OCI-LY3 (cell line): ENCODE data around the gene NCOA1.
A peak's percentile ranks its signal among the peaks of the same experiment; 100 is the strongest.

ENCODE experiments used
- H2AFZ ChIP-seq: fragments of 200-600, 300-600 bp; shearing (Covaris generic); 2 replicates; pipeline ENCODE4 v1.6.0; 2014; ENCODE audit warnings: antibody characterized with exemption, low read depth, low read length
- H3K27ac ChIP-seq: fragments of 200-600, 300-600 bp; sonication (generic); 2 replicates; pipeline ENCODE4 v1.5.1; 2014; ENCODE audit warnings: mild to moderate bottlenecking, low read length, moderate library complexity, mixed read lengths
- H3K27me3 ChIP-seq: fragments of 200-600, 300-600 bp; sonication (generic); 2 replicates; pipeline ENCODE4 v1.6.1; 2014; ENCODE audit warnings: low read depth, low read length, mixed read lengths
- H3K36me3 ChIP-seq: fragments of 200-600, 300-600 bp; sonication (generic); replicated peaks from 2 replicates; pipeline ENCODE3; 2014; ENCODE audit warnings: low read depth, low read length, mixed read lengths
- H3K4me1 ChIP-seq: fragments of 300-600, 200-600 bp; sonication (generic); 2 replicates; pipeline ENCODE4 v1.6.1; 2014; ENCODE audit warnings: low read length, mixed read lengths
- H3K4me2 ChIP-seq: fragments of 200-600, 300-600 bp; sonication (generic); 2 replicates; pipeline ENCODE4 v1.6.1; 2014; ENCODE audit warnings: low read length, mixed read lengths
- H3K4me3 ChIP-seq: fragments of 300-600, 200-600 bp; sonication (generic); 2 replicates; pipeline ENCODE4 v1.5.1; 2014; ENCODE audit warnings: antibody characterized with exemption, mild to moderate bottlenecking, low read length, moderate library complexity
- H3K79me2 ChIP-seq: fragments of 300-600, 200-600 bp; shearing (Covaris generic); 2 replicates; pipeline ENCODE4 v1.6.1; 2014; ENCODE audit warnings: mild to moderate bottlenecking, low read length, mixed read lengths
- H3K9ac ChIP-seq: fragments of 300-600, 200-600 bp; shearing (Covaris generic); 2 replicates; pipeline ENCODE4 v1.6.0; 2014; ENCODE audit warnings: mild to moderate bottlenecking, low read length, moderate library complexity
- H3K9me3 ChIP-seq: fragments of 200-600, 300-600 bp; shearing (Covaris generic); 2 replicates; pipeline ENCODE4 v1.6.1; 2014; ENCODE audit warnings: low read length, mixed read lengths; ENCODE audit not compliant: insufficient read depth
- H4K20me1 ChIP-seq: fragments of 200-600, 300-600 bp; sonication (generic); 2 replicates; pipeline ENCODE4 v1.6.1; 2016; ENCODE audit warnings: low read length, mixed read lengths; ENCODE audit not compliant: insufficient read depth
- CTCF ChIP-seq: fragments of 200-600, 300-600 bp; sonication (generic); IDR thresholded peaks from 2 replicates; pipeline ENCODE4 v1.5.1; 2014; ENCODE audit warnings: antibody characterized with exemption, low read length, low read depth
- EZH2phosphoT487 ChIP-seq: fragments of 200-600 bp; shearing (Covaris generic); IDR thresholded peaks from 2 replicates; pipeline ENCODE4 v1.6.1; 2018; ENCODE audit warnings: antibody characterized with exemption, mixed run types, low read depth

Gene NCOA1

GRCh38 chr2:24717263-24717951 is 226.4 kb downstream of the NCOA1 start:
- Histone ChIP-seq H2AFZ (no peak overlapping the region), H3K27ac (no peak overlapping the region), H3K4me2 (no peak overlapping the region), H3K27me3 (no peaks in the 10 kb centered on the region), H3K4me3 (no peak overlapping the region), H3K36me3 (peaks cover 6% of the 10 kb centered on the region), H3K9me3 (no peaks in the 10 kb centered on the region), H4K20me1 (no peaks in the 10 kb centered on the region), H3K9ac (no peak overlapping the region), H3K4me1 (peaks cover 36% of the 10 kb centered on the region), H3K79me2 (no peaks in the 10 kb centered on the region)
- TF ChIP-seq EZH2phosphoT487 = no peak
- no peak for TF ChIP-seq CTCF

- peak overlapping the region; percentile 69 for H3K4me2 ChIP-seq
- no peak overlapping the region for H2AFZ ChIP-seq
Measured at GRCh38 chr2:24720310-24720709, 229.3 kb downstream of the NCOA1 start.

GRCh38 chr2:24721470-24721869 is 230.4 kb downstream of the NCOA1 start:
- Histone ChIP-seq H3K79me2 (no peaks in the 10 kb centered on the region), H3K27me3 (no peaks in the 10 kb centered on the region), H3K4me2 (peak overlapping the region; percentile 69), H3K9ac (peak overlapping the region; percentile 55), H4K20me1 (no peaks in the 10 kb centered on the region), H3K36me3 (peaks cover 6% of the 10 kb centered on the region), H3K4me3 (peak overlapping the region; percentile 48), H3K27ac (peak overlapping the region; percentile 94), H2AFZ (no peak overlapping the region), H3K4me1 (peaks cover 74% of the 10 kb centered on the region), H3K9me3 (no peaks in the 10 kb centered on the region)
- TF ChIP-seq EZH2phosphoT487 (no peak), CTCF (no peak)

More at GRCh38 chr2:24720310-24720709, 229.3 kb downstream of the NCOA1 start:
- peaks cover 6% of the 10 kb centered on the region for H3K36me3 ChIP-seq
- H3K27me3 ChIP-seq = no peaks in the 10 kb centered on the region
- H3K9me3 ChIP-seq = no peaks in the 10 kb centered on the region
- no peaks in the 10 kb centered on the region for H3K79me2 ChIP-seq
- H3K9ac ChIP-seq = peak overlapping the region; percentile 55
- TF ChIP-seq EZH2phosphoT487 = no peak
- peak overlapping the region; percentile 52 for H3K4me3 ChIP-seq
- H3K4me1 ChIP-seq = peaks cover 64% of the 10 kb centered on the region
- H4K20me1 ChIP-seq = no peaks in the 10 kb centered on the region
- H3K27ac ChIP-seq = peak overlapping the region; percentile 94

- H3K4me1 ChIP-seq = peaks cover 75% of the 10 kb centered on the region
- no peaks in the 10 kb centered on the region for H3K9me3 ChIP-seq
- H3K4me2 ChIP-seq = peak overlapping the region; percentile 69
- peak overlapping the region; percentile 55 for H3K9ac ChIP-seq
- H4K20me1 ChIP-seq = no peaks in the 10 kb centered on the region
- H3K79me2 ChIP-seq = no peaks in the 10 kb centered on the region
- H3K4me3 ChIP-seq = peak overlapping the region; percentile 48
- H3K27ac ChIP-seq = peak overlapping the region; percentile 94
- TF ChIP-seq CTCF = no peak
- TF ChIP-seq EZH2phosphoT487 = no peak
- H3K27me3 ChIP-seq = no peaks in the 10 kb centered on the region
- no peak overlapping the region for H2AFZ ChIP-seq
- H3K36me3 ChIP-seq = peaks cover 3% of the 10 kb centered on the region
Measured at GRCh38 chr2:24722141-24722790, 231.2 kb downstream of the NCOA1 start.
